GM12878 (cell line): ENCODE measurements around the gene C3orf20. TPM values are rescaled to one million over a fixed set of nuclear protein-coding genes. Genes with fewer than 3 reads are reported as not detected.

Experiments
- BRCA1 ChIP-seq: IDR thresholded peaks from 2 replicates; pipeline ENCODE4 v1.6.1; 2011; ENCODE audit warnings: low read depth, low read length, improper control_type of control experiment
- CBFB ChIP-seq: IDR thresholded peaks from 2 replicates; pipeline ENCODE4 v1.6.1; 2016; ENCODE audit warnings: antibody characterized with exemption, low read depth
- CHD1 ChIP-seq: IDR thresholded peaks from 2 replicates; pipeline ENCODE4 v1.6.1; 2012; ENCODE audit warnings: low read depth, low read length, improper control_type of control experiment
- CREB1 ChIP-seq: IDR thresholded peaks from 2 replicates; pipeline ENCODE4 v1.6.1; 2012; ENCODE audit warnings: low read depth, mild to moderate bottlenecking, inconsistent platforms
- EP300 ChIP-seq, 2 experiments: fragments of 150-350 bp in 1 of 2; IDR thresholded peaks; 2 replicates each; pipeline ENCODE4 v1.6.1; 2011 to 2012; ENCODE audit warnings: low read depth in 2 of 2, low read length in 2 of 2, borderline replicate concordance in 1 of 2, improper control_type of control experiment in 1 of 2, inconsistent platforms in 1 of 2; ENCODE audit not compliant: control insufficient read depth in 1 of 2
- HCFC1 ChIP-seq: fragments of 150-350 bp; IDR thresholded peaks from 2 replicates; pipeline ENCODE4 v1.6.1; 2014; ENCODE audit warnings: low read length
- MTA3 ChIP-seq: IDR thresholded peaks from 2 replicates; pipeline ENCODE4 v1.6.1; 2012; ENCODE audit warnings: low read length, inconsistent platforms, borderline replicate concordance
- POLR2AphosphoS5 ChIP-seq: IDR thresholded peaks from 2 replicates; pipeline ENCODE4 v1.6.1; 2011; ENCODE audit warnings: mild to moderate bottlenecking, low read length, inconsistent platforms
- RBBP5 ChIP-seq: fragments of 200-600 bp; sonication (generic); conservative IDR thresholded peaks from 2 replicates; pipeline ENCODE4 v1.6.1; 2016
- RFX5 ChIP-seq: IDR thresholded peaks from 2 replicates; pipeline ENCODE4 v1.6.1; 2011; ENCODE audit warnings: low read depth, low read length, improper control_type of control experiment
- SUPT20H ChIP-seq: IDR thresholded peaks from 2 replicates; pipeline ENCODE4 v1.6.1; 2011; ENCODE audit warnings: low read depth, mild to moderate bottlenecking, low read length, moderate library complexity, borderline replicate concordance; ENCODE audit not compliant: control insufficient read depth
- polyA plus RNA-seq, 11 experiments: library from polyadenylated mRNA; depleted of rRNA in 4 of 11; unstranded in 6 of 11; stranded (reverse) in 5 of 11; fragments of >200 nt; fragmentation: Nextera tagmentation in 4 of 11; fragmentation: Illumina TruSeq in 1 of 11; extraction: Ambion mirVana in 4 of 11; extraction: Trizol in 1 of 11; gene quantifications; 1 replicate in 1 of 11; 2 replicates in 10 of 11; pipeline versions ENCODE4 v1.2.1 to v1.2.3, GENCODE V29; 2011 to 2016; ENCODE audit warnings: inconsistent platforms in 2 of 11, missing spikeins in 2 of 11, low read depth in 1 of 11
- total RNA-seq, 4 experiments: library from RNA; depleted of rRNA in 3 of 4; stranded (reverse); fragments of >200 nt in 3 of 4; fragmentation: Illumina TruSeq in 1 of 4; extraction: Trizol in 1 of 4; gene quantifications; 2 replicates each; pipeline versions ENCODE4 v1.2.1 to v1.2.3, GENCODE V29; 2013 to 2021
- TF ChIP-seq, protein P1 (sequence below): IDR thresholded peaks from 2 replicates; pipeline ENCODE4 v1.6.1; 2011; ENCODE audit warnings: borderline replicate concordance, low read depth, mild to moderate bottlenecking, moderate library complexity, low read length; ENCODE audit not compliant: insufficient read depth, poor library complexity, severe bottlenecking
- TF ChIP-seq, protein P2 (sequence below): IDR thresholded peaks from 2 replicates; pipeline ENCODE4 v1.6.1; 2012; ENCODE audit warnings: improper control_type of control experiment, low read depth, low read length; ENCODE audit not compliant: insufficient replicate concordance
- TF ChIP-seq, protein P3 (sequence below): IDR thresholded peaks from 2 replicates; pipeline ENCODE4 v1.6.1; 2012; ENCODE audit warnings: low read depth, low read length, improper control_type of control experiment

C3orf20 gene
- total and polyA plus RNA-seq, 10 of the 15 experiments (the other 5 are each of a cell fraction or from before 2014, with no cell fraction given) = 0.05 to 2.9 (median 1.0) TPM

DNA sequence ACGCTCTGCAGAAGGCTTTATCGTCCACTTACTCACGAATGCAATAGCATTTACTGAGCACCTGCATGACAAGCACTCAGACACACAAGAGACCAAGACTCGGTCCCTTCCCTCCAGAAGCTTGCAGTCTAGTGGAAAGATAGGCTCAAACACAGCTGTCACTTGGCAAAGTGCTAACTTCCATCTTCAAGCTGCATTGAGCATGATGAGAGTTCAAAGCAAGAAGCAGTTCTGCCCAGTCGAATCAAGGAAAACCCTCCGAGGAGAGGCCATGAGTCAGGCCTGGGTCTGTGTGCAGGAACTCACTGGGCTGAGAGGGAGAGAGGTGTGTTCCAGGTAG, 51.5 kb downstream of the C3orf20 start (continued):
- TF ChIP-seq, protein P1, sequence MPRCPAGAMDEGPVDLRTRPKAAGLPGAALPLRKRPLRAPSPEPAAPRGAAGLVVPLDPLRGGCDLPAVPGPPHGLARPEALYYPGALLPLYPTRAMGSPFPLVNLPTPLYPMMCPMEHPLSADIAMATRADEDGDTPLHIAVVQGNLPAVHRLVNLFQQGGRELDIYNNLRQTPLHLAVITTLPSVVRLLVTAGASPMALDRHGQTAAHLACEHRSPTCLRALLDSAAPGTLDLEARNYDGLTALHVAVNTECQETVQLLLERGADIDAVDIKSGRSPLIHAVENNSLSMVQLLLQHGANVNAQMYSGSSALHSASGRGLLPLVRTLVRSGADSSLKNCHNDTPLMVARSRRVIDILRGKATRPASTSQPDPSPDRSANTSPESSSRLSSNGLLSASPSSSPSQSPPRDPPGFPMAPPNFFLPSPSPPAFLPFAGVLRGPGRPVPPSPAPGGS = no peak
- TF ChIP-seq CHD1 = no peak
- TF ChIP-seq RBBP5 = no peak
- no peak for TF ChIP-seq MTA3
- TF ChIP-seq, protein P2, sequence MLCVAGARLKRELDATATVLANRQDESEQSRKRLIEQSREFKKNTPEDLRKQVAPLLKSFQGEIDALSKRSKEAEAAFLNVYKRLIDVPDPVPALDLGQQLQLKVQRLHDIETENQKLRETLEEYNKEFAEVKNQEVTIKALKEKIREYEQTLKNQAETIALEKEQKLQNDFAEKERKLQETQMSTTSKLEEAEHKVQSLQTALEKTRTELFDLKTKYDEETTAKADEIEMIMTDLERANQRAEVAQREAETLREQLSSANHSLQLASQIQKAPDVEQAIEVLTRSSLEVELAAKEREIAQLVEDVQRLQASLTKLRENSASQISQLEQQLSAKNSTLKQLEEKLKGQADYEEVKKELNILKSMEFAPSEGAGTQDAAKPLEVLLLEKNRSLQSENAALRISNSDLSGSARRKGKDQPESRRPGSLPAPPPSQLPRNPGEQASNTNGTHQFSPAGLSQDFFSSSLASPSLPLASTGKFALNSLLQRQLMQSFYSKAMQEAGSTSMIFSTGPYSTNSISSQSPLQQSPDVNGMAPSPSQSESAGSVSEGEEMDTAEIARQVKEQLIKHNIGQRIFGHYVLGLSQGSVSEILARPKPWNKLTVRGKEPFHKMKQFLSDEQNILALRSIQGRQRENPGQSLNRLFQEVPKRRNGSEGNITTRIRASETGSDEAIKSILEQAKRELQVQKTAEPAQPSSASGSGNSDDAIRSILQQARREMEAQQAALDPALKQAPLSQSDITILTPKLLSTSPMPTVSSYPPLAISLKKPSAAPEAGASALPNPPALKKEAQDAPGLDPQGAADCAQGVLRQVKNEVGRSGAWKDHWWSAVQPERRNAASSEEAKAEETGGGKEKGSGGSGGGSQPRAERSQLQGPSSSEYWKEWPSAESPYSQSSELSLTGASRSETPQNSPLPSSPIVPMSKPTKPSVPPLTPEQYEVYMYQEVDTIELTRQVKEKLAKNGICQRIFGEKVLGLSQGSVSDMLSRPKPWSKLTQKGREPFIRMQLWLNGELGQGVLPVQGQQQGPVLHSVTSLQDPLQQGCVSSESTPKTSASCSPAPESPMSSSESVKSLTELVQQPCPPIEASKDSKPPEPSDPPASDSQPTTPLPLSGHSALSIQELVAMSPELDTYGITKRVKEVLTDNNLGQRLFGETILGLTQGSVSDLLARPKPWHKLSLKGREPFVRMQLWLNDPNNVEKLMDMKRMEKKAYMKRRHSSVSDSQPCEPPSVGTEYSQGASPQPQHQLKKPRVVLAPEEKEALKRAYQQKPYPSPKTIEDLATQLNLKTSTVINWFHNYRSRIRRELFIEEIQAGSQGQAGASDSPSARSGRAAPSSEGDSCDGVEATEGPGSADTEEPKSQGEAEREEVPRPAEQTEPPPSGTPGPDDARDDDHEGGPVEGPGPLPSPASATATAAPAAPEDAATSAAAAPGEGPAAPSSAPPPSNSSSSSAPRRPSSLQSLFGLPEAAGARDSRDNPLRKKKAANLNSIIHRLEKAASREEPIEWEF = no peak
- no peak for TF ChIP-seq SUPT20H
- TF ChIP-seq POLR2AphosphoS5 = no peak
- TF ChIP-seq BRCA1 = no peak
- TF ChIP-seq HCFC1 = no peak
- TF ChIP-seq EP300 (IDR thresholded peaks at IDR 0.05; ENCODE audit: borderline replicate concordance in 1 of 2, control insufficient read depth in 1 of 2, low read depth in 2 of 2, low read length in 2 of 2) = no peak
- no peak for TF ChIP-seq CBFB
- TF ChIP-seq, protein P3, sequence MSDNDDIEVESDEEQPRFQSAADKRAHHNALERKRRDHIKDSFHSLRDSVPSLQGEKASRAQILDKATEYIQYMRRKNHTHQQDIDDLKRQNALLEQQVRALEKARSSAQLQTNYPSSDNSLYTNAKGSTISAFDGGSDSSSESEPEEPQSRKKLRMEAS = no peak
- TF ChIP-seq CREB1 = no peak
- TF ChIP-seq RFX5 = no peak
